Endothelial cell (in vitro differentiated cells): ENCODE measurements around the gene DNMBP. TPM values are rescaled to one million over a fixed set of nuclear protein-coding genes. Genes with fewer than 3 reads are reported as not detected.

Source experiments
- DNase-seq: peaks from one replicate; pipeline ENCODE4 v3.0.0; 2021; ENCODE audit warnings: low spot score
- H3K27ac Mint-ChIP-seq: one replicate; pipeline ENCODE4 v1.8.0; 2021; ENCODE audit warnings: mixed read lengths, inconsistent platforms; ENCODE audit not compliant: unreplicated experiment
- H3K27me3 Mint-ChIP-seq: one replicate; pipeline ENCODE4 v1.8.0; 2021; ENCODE audit warnings: mild to moderate bottlenecking, moderate library complexity, mixed read lengths, inconsistent platforms; ENCODE audit not compliant: unreplicated experiment
- H3K36me3 Mint-ChIP-seq: one replicate; pipeline ENCODE4 v1.8.0; 2021; ENCODE audit warnings: mild to moderate bottlenecking, low read depth, mixed read lengths, inconsistent platforms; ENCODE audit not compliant: unreplicated experiment
- H3K4me1 Mint-ChIP-seq: one replicate; pipeline ENCODE4 v1.8.0; 2021; ENCODE audit warnings: mild to moderate bottlenecking, mixed read lengths, inconsistent platforms; ENCODE audit not compliant: unreplicated experiment
- H3K4me3 Mint-ChIP-seq: one replicate; pipeline ENCODE4 v1.8.0; 2021; ENCODE audit warnings: mild to moderate bottlenecking, mixed read lengths, inconsistent platforms; ENCODE audit not compliant: unreplicated experiment
- H3K9me3 Mint-ChIP-seq: one replicate; pipeline ENCODE4 v1.8.0; 2021; ENCODE audit warnings: mixed read lengths, inconsistent platforms; ENCODE audit not compliant: unreplicated experiment
- total RNA-seq: library from RNA; stranded (reverse); fragmentation: NEBNext Ultra II Directional; extraction: Animal tissue kit (Norgen Biotek cat#: 25700); gene quantifications from one replicate; pipeline ENCODE4 v1.2.1, GENCODE V29; 2021; ENCODE audit not compliant: unreplicated experiment
- TF ChIP-seq, protein P1 (sequence below): fragments of 200-600 bp; sonication (generic); IDR thresholded peaks from one replicate; pipeline ENCODE4 v1.5.0; 2021; ENCODE audit warnings: antibody characterized with exemption; ENCODE audit not compliant: unreplicated experiment

The DNMBP gene
- total RNA-seq, 1 donor from 2014 or later, result 21.8 TPM

DNA sequence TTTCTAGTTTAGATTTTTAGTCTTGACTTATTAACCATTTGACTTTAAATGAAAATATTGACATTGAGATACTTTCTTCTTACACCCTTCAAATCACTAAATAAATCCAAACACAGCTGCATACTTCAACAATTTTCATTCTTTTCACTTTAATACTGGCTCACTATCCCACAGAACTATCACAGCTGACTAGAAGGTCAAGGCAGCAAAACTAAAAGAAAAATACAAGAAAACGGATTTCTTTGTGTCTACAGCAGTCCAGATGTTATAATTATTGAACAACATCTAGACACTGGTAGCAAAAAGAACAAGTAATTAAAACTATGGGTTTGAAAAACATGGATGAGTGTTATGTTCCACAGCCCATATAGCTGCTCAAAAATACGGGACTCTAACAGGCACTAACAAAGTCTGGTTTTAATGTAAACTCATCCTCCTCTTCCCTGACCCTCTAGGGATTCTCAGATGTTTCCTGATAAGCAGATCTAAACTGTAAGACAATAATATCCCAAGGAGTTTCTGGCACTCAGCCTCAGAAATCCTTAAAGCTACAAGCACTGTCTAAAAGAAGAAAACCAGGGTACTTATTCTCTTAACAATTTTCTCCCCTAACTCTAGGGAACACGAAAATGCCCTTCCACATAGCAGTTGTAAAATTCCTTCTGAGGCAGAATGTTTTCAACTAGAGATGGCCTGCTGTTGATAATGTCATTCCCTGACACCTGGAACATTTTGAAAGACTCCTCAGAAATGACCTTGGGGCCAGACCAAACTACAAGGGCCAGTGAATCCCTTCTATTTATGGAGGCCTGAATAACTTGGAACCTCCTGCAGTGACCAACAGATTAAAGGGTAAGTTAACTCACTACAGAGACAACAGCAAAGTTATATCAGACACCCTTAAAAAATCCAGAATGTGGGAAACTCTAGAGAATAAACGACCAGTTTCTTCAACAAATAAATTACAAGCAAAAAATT is 12.8 kb downstream of the DNMBP start:
- TF ChIP-seq, protein P1, sequence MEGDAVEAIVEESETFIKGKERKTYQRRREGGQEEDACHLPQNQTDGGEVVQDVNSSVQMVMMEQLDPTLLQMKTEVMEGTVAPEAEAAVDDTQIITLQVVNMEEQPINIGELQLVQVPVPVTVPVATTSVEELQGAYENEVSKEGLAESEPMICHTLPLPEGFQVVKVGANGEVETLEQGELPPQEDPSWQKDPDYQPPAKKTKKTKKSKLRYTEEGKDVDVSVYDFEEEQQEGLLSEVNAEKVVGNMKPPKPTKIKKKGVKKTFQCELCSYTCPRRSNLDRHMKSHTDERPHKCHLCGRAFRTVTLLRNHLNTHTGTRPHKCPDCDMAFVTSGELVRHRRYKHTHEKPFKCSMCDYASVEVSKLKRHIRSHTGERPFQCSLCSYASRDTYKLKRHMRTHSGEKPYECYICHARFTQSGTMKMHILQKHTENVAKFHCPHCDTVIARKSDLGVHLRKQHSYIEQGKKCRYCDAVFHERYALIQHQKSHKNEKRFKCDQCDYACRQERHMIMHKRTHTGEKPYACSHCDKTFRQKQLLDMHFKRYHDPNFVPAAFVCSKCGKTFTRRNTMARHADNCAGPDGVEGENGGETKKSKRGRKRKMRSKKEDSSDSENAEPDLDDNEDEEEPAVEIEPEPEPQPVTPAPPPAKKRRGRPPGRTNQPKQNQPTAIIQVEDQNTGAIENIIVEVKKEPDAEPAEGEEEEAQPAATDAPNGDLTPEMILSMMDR, result no peak
- Mint-ChIP-seq H3K4me3 (no peak overlapping the region), H3K4me1 (peaks cover 8% of the 10 kb centered on the region), H3K27me3 (peaks cover 2% of the 10 kb centered on the region), H3K27ac (no peak overlapping the region), H3K36me3 (no peaks in the 10 kb centered on the region), H3K9me3 (no peaks in the 10 kb centered on the region)
- DNase-seq, result no peak

DNA sequence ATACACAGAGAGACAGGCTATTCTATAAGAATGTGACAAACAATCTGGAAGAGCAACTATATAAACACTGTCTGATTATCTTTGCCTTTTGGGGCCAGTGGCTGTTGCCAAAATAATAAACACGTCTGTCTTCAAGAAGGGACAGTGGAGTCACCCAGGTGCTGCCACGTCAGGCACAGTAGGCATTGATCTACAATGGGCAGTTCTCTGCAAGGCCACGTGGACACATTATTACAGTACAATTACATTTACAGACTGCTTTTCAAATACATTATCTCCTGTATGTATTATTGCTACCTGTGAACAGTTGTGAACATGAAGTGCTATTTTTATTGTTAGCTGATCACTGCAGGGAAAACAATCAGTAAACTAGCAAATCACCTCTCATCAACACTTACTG is 14.0 kb downstream of the DNMBP start:
- TF ChIP-seq, protein P1, result no peak

DNA sequence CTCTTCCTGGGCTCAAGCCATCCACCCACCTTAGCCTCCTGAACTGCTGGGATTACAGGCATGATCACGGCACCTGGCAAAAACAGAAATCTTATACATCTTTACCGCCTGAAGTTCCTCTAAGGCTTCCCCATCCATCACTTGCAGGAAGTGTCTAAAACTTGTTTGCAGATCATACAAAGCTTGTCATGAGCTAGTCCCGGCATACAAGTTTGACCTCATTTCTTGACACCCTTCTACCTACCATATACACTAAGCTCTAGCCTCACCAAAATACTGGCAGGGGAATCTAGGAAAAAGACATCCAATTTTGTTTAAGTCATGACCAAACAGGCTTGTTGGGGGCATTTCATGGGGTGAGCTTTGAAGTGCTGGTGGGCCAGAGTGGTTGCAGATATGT is 14.5 kb downstream of the DNMBP start:
- peaks cover 8% of the 10 kb centered on the region for H3K4me1 Mint-ChIP-seq
- no peaks in the 10 kb centered on the region for H3K9me3 Mint-ChIP-seq
- peaks cover 2% of the 10 kb centered on the region for H3K27me3 Mint-ChIP-seq
- no peak for DNase-seq
- no peak overlapping the region for H3K4me3 Mint-ChIP-seq
- H3K36me3 Mint-ChIP-seq, result no peaks in the 10 kb centered on the region
- TF ChIP-seq, protein P1, result no peak
- H3K27ac Mint-ChIP-seq, result no peak overlapping the region

More for the DNA sequence above, 14.0 kb downstream of the DNMBP start:
- Mint-ChIP-seq H3K4me1 (peaks cover 8% of the 10 kb centered on the region), H3K36me3 (no peaks in the 10 kb centered on the region), H3K9me3 (no peaks in the 10 kb centered on the region), H3K27ac (no peak overlapping the region), H3K4me3 (no peak overlapping the region), H3K27me3 (peaks cover 2% of the 10 kb centered on the region)
- DNase-seq, result no peak

DNA sequence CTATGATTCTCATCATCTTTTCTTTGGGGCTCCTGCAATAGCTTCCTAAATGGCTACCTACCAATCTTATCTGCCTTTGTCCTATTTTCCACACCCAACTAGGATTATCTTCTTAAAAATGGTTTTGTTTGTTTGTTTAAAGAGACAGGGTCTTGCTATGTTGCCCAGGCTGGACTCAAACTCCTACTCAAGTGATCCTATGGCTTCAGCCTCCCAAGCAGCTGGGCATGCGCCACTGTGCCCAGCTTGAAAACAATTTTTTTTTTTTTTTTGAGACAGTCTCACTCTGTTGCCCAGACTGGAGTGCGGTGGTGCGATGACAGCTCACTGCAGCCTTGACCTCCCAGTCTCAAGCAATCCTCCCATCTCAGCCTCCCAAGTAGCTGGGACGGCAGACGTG is 14.9 kb downstream of the DNMBP start:
- Mint-ChIP-seq H3K4me3 (no peak overlapping the region), H3K36me3 (no peaks in the 10 kb centered on the region), H3K27me3 (peaks cover 2% of the 10 kb centered on the region), H3K27ac (no peak overlapping the region), H3K4me1 (peaks cover 8% of the 10 kb centered on the region), H3K9me3 (no peaks in the 10 kb centered on the region)
- TF ChIP-seq, protein P1, result no peak
- DNase-seq, result no peak
